ENCODE data around the gene RBMY1J. TPM values are rescaled to one million over a fixed set of nuclear protein-coding genes. Genes with fewer than 3 reads are reported as not detected.
"Not testable (repeated sequence)": the region's sequence is repeated elsewhere in the genome, so short reads cannot be mapped to it uniquely, and the experiment has no call there.

The RBMY1J gene
- total RNA-seq, 2 experiments from 2014 or later: not detected

GRCh38 chrY:22373494-22373893 is 29.7 kb upstream of the RBMY1J start:
- ChIA-PET CTCF (ENCODE audit: unreplicated experiment) (no interaction called here), POLR2A (no interaction called here)
- H3K79me2 ChIP-seq (ENCODE audit: insufficient read depth, low read depth, low read length): no peaks in the 10 kb centered on the region
- H3K9me3 ChIP-seq (ENCODE audit: low read length): no peaks in the 10 kb centered on the region
- no peaks in the 10 kb centered on the region for H3K9me2 ChIP-seq (ENCODE audit: insufficient read depth, low read length)
- no peaks in the 10 kb centered on the region for H3K4me1 ChIP-seq (ENCODE audit: insufficient read depth, low read length, poor library complexity, severe bottlenecking)
- H3K4me3 ChIP-seq (ENCODE audit: low read depth, low read length, poor library complexity, severe bottlenecking): no peak overlapping the region
- no peak overlapping the region for H2AFZ ChIP-seq (ENCODE audit: low read length)
- no peak overlapping the region for H3K27ac ChIP-seq (ENCODE audit: low read depth, low read length, poor library complexity, severe bottlenecking)
- BruUV-seq (replicated peaks): no TSS peak
- intact Hi-C loops (cut with micrococcal nuclease; ENCODE audit: unreplicated experiment): no loop called here
- no peaks in the 10 kb centered on the region for H3K36me3 ChIP-seq (ENCODE audit: insufficient read depth, low read length)
- H3K4me2 ChIP-seq (ENCODE audit: low read length): no peak overlapping the region
- H4K20me1 ChIP-seq (ENCODE audit: insufficient read depth, low read length): no peaks in the 10 kb centered on the region
- no peak for DNase-seq (ENCODE audit: low spot score)
- TF ChIP-seq CTCF (conservative IDR thresholded peaks at IDR 0.05; ENCODE audit: low read length) (no peak), EZH2phosphoT487 (IDR thresholded peaks at IDR 0.05; ENCODE audit: borderline replicate concordance, low read depth, low read length) (no peak)

GRCh38 chrY:22444718-22445396 is 41.6 kb downstream of the RBMY1J start:
- intact Hi-C loops (cut with micrococcal nuclease; ENCODE audit: unreplicated experiment); DNase-seq (ENCODE audit: low spot score); H3K9me2 ChIP-seq (ENCODE audit: insufficient read depth, low read length); H4K20me1 ChIP-seq (ENCODE audit: insufficient read depth, low read length); H3K27ac ChIP-seq (ENCODE audit: low read depth, low read length, poor library complexity, severe bottlenecking); POLR2A ChIA-PET; H3K9me3 ChIP-seq (ENCODE audit: low read length); H3K4me2 ChIP-seq (ENCODE audit: low read length); H3K36me3 ChIP-seq (ENCODE audit: insufficient read depth, low read length); H2AFZ ChIP-seq (ENCODE audit: low read length); H3K4me3 ChIP-seq (ENCODE audit: low read depth, low read length, poor library complexity, severe bottlenecking); CTCF ChIA-PET (ENCODE audit: unreplicated experiment); BruUV-seq (replicated peaks); H3K79me2 ChIP-seq (ENCODE audit: insufficient read depth, low read depth, low read length); H3K4me1 ChIP-seq (ENCODE audit: insufficient read depth, low read length, poor library complexity, severe bottlenecking): not testable (repeated sequence)

GRCh38 chrY:22455522-22455921 is 52.3 kb downstream of the RBMY1J start:
- H3K4me3 ChIP-seq (ENCODE audit: low read depth, low read length, poor library complexity, severe bottlenecking); H3K9me3 ChIP-seq (ENCODE audit: low read length); H3K36me3 ChIP-seq (ENCODE audit: insufficient read depth, low read length); BruUV-seq (replicated peaks); H3K4me1 ChIP-seq (ENCODE audit: insufficient read depth, low read length, poor library complexity, severe bottlenecking); H3K9me2 ChIP-seq (ENCODE audit: insufficient read depth, low read length); H4K20me1 ChIP-seq (ENCODE audit: insufficient read depth, low read length); H3K79me2 ChIP-seq (ENCODE audit: insufficient read depth, low read depth, low read length); CTCF ChIA-PET (ENCODE audit: unreplicated experiment); H3K27ac ChIP-seq (ENCODE audit: low read depth, low read length, poor library complexity, severe bottlenecking); H3K4me2 ChIP-seq (ENCODE audit: low read length); H2AFZ ChIP-seq (ENCODE audit: low read length); POLR2A ChIA-PET; DNase-seq (ENCODE audit: low spot score); intact Hi-C loops (cut with micrococcal nuclease; ENCODE audit: unreplicated experiment): not testable (repeated sequence)

GRCh38 chrY:22461962-22462361 is 58.8 kb downstream of the RBMY1J start:
- H3K4me1 ChIP-seq (ENCODE audit: insufficient read depth, low read length, poor library complexity, severe bottlenecking); H3K4me2 ChIP-seq (ENCODE audit: low read length); H3K36me3 ChIP-seq (ENCODE audit: insufficient read depth, low read length); H3K79me2 ChIP-seq (ENCODE audit: insufficient read depth, low read depth, low read length); H3K4me3 ChIP-seq (ENCODE audit: low read depth, low read length, poor library complexity, severe bottlenecking); H3K9me2 ChIP-seq (ENCODE audit: insufficient read depth, low read length); H3K27ac ChIP-seq (ENCODE audit: low read depth, low read length, poor library complexity, severe bottlenecking); BruUV-seq (replicated peaks); POLR2A ChIA-PET; DNase-seq (ENCODE audit: low spot score); CTCF ChIA-PET (ENCODE audit: unreplicated experiment); H4K20me1 ChIP-seq (ENCODE audit: insufficient read depth, low read length); intact Hi-C loops (cut with micrococcal nuclease; ENCODE audit: unreplicated experiment); H3K9me3 ChIP-seq (ENCODE audit: low read length); H2AFZ ChIP-seq (ENCODE audit: low read length): not testable (repeated sequence)

Other genes starting within 250 kb of the RBMY1J start
- not detected in 2 replicates for gene RBMY1F, start 220.5 kb upstream of the RBMY1J start, total RNA-seq (2014; rRNA removed; shearing (Covaris generic))
- gene RBMY1F, start 220.5 kb upstream of the RBMY1J start, total RNA-seq (2022): not detected in 2 replicates

Data from OCI-LY7 (cell line).